SKM-1 treated with dmso at 0.1 percent for 144 hours (cell line): ENCODE measurements around the gene RNF44.

Experiments used
- DNase-seq: peaks from one replicate; lab custom pipeline; 2025; ENCODE audit not compliant: unreplicated experiment; lab: John Stamatoyannopoulos, UW

The RNF44 gene

DNA sequence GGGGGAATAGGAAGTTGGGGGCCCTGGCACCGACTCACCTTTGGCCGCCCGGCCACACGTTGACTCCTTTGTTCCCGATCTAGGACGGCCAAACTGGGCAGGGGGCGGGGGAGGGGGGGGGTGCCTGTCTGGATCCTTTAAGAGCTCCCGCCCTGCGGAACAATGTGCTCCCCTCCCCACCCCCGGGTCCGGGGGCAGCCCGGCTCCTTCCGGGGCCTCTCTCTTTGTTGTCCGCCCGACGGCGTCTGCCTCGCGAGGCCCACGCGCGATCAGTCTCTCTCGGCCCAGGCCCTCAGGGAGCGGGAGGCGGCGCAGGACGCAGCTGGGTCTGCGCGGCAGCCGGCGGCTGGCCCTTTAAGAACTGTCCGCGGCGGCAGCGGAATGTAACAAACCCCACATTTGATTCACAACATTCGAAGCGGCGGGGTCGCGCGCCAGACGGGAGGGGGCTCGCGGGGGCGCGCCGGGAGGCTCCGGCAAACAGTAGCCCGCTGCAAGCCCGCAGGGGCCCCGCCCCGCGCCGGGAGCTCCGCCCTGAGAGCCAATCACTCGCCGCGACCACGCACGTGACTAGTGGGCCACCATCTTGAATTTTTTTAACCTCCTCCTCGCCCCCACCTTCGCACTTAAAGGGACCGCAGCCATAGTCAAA is at the start of gene RNF44:
Gene RNF44 (minus strand): TSS at position 501 of the 652 bp plus-strand sequence. CDS start 4,930 bp downstream, outside the sequence.
- peak; percentile 95 for DNase-seq

GRCh38 chr5:176583076-176583475 is 45.9 kb upstream of the RNF44 start:
- DNase-seq: no peak

- DNase-seq: no peak
These were observed 44.2 kb upstream of the RNF44 start for GRCh38 chr5:176581361-176581760.

DNA sequence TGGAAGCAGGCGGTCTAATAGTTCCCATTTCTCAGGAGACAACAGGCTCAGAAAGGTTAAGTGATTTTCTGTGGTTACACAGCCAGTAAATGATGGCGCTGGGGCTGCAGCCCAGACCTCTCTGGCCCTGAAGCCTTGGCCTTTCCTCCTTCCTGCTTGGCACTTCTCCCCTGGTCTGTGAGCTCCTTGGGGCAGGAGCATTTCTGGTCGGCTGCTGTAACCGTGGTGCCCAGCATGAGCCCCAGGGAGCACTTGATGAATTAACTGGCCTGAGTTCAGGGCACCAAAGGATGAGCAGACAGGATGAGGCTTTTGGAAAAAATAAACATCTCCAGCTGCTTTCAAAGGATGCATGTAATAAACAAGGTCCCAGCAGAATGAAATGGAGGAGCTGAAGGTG is 42.1 kb upstream of the RNF44 start:
- no peak for DNase-seq

DNA sequence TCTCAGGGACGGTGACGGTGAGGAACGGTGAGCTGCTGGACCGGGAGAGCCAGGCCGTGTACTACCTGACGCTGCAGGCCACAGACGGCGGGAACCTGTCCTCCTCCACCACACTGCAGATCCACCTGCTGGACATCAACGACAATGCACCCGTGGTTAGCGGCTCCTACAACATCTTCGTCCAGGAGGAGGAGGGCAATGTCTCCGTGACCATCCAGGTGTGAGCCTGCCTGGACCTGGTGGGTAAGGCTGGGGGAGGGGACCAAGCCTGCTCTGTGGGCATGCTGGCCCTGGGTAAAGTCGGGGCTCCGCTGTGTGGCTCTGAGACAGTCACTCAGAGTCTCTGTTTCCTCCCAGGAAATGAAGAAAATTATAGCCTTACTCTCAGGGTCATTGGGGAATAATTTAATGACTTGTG is 41.2 kb upstream of the RNF44 start:
- DNase-seq: peak; percentile 11

DNA sequence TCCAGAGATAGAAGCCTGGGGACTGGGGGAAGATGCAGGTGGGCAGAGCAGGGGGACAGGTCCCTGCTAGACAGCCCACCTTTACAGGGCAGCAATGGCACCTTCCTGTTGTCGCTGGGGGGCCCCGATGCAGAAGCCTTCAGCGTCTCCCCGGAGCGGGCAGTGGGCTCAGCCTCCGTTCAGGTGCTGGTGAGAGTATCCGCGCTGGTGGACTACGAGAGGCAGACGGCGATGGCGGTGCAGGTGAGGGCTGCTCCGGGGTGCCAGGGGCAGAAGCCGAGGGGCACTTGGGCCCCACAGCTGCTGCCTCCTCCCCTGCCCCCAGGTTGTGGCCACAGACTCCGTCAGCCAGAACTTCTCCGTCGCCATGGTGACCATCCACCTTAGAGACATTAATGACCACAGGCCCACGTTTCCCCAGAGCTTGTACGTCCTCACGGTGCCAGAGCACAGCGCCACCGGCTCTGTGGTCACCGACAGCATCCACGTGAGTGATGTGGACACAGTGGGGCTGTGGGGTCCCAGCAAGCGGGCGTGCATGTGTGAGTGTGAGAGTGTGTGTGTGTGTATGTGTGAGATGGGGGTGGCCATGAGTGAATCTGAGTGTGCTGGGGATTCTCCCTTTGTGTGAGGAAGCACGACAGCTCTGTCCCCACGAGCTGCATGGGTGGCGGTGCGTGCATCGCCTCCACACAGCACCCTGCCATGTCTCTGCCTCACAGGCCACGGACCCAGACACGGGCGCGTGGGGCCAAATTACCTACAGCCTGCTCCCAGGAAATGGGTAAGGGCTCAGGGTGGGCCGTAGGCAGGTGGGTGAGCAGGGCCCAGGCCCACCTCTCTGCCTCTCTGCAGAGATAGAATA is 40.3 kb upstream of the RNF44 start:
- no peak for DNase-seq

GRCh38 chr5:176575488-176576422 is 38.6 kb upstream of the RNF44 start:
- no peak for DNase-seq

- no peak for DNase-seq
These were observed 37.9 kb upstream of the RNF44 start for GRCh38 chr5:176575066-176575465.

DNA sequence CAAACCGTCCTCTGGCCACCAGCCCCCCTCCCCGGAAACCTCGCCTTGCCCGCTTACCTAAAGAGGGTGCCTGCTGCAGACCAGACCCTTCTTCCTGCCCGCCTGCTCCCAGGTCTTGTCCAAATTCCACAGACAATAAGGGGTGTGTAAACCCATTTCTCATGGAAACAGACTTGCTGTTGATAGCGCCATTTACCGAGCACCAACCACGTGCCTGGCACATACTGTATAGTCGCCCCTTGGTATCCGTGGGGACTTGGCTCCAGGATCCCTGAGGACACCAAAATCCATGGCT is 37.0 kb upstream of the RNF44 start:
- DNase-seq: no peak

- DNase-seq: peak; percentile 28
These were observed 36.5 kb upstream of the RNF44 start for GRCh38 chr5:176573564-176574296.

- DNase-seq: no peak
These were observed 32.8 kb upstream of the RNF44 start for GRCh38 chr5:176570044-176570443.

GRCh38 chr5:176568657-176569056 is 31.5 kb upstream of the RNF44 start:
- no peak for DNase-seq

DNA sequence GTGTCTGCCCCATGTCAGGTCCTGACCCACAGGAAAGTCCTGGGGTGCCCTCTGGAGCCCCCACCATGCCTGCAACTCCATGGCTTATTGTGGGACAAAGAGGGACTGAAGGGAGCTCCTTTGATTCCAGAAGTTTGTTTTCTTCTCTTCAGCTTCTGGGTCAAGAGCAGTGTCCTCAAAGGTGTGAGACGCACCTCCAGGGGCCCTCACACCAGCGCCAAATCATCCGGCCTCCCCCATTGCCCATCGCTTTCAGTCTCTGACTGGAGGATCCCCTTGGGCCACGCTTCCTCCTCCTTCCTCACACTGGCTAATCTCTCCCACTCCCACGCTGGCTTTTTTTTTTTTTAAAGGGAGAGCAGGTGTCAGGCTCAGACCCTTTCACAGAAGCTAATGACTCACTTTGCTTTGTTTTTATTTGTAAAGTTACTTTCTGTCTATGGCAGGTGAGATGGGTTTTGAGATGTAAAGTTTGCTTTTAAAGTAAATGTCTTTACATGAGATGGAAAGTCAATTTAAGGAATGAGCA is 28.6 kb upstream of the RNF44 start:
- DNase-seq: no peak

GRCh38 chr5:176564002-176564401 is 26.8 kb upstream of the RNF44 start:
- DNase-seq: no peak

DNA sequence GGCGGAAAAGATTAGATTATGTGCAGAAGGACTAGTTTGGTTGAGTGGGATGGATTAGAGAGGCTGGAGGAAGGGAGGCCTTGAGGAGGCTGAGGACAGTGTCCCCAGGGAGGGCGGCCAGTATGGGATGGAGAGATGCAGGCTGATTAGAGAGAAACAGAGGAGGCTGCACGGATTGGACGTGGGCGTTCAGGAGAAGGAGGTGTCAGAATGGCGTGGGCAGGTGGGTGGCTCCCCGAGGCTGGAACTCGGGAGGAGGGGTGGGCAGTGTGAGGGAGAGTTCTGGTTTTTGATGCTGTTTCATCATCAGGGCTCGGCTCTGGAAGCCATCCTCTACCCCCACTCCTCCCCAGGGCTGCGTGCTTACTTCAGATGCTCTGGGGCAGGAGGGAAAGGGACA is 25.0 kb upstream of the RNF44 start:
- DNase-seq: no peak

GRCh38 chr5:176561259-176561658 is 24.1 kb upstream of the RNF44 start:
- DNase-seq: no peak

DNA sequence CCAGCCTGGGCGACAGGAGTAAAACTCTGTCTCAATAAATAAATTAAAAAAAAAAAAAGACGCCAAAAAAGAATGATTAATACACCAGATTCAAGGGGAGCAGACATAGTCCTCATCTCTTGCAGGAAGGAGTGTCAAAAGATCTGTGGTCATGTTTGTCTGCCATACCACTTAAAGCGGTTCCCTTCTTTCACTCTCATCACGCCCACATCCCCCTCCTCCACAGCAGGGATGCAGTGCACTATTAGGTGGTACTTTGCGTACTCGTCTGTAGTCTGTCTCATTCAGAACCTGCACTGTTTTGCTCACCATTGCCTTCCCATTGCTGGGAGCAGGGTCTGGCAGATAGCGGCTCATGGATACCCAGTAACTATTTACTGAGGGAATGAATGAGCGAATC is 23.2 kb upstream of the RNF44 start:
- no peak for DNase-seq

DNA sequence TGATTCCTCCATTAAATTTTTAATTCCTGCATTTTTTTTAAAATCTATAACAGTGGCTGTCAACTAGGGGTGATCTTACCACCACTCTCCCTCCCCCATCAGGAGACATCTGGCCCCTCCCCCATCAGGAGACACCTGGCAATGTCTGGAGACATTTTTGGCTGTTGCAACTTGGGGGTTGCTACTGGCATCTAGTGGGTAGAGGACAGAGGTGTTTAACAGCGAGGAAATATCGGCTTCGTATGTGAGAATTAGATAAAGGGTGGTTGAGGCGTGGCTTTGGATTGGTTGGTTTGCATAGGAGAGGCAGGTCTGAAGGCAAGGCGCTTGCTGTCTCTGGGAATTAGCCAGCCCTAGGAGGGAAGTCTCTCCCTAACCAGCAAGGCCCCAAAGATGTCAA is 22.5 kb upstream of the RNF44 start:
- DNase-seq: no peak

- DNase-seq: no peak
These were observed 20.6 kb upstream of the RNF44 start for GRCh38 chr5:176557846-176558245.

- DNase-seq: no peak
These were observed 16.3 kb upstream of the RNF44 start for GRCh38 chr5:176553260-176554085.
